Dedifferentiated amniotic fluid mesenchymal stem cell (primary cell): ENCODE data around the gene IGLON5.

ENCODE experiments used
- DNase-seq: peaks from one replicate; pipeline ENCODE4 v3.0.0-alpha.2; 2016; ENCODE audit errors: extremely low spot score

Gene IGLON5

GRCh38 chr19:51338563-51339312, 27.3 kb downstream of the IGLON5 start:
- DNase-seq, result peak; percentile 56

GRCh38 chr19:51339313-51339686, 27.9 kb downstream of the IGLON5 start:
- DNase-seq, result no peak

GRCh38 chr19:51339687-51340656, 28.5 kb downstream of the IGLON5 start:
- DNase-seq, result peak; percentile 98

- no peak for DNase-seq
Measured at GRCh38 chr19:51341066-51341465, 29.6 kb downstream of the IGLON5 start.

GRCh38 chr19:51341976-51342580, 30.6 kb downstream of the IGLON5 start, which contains the start of gene VSIG10L:
Gene VSIG10L (minus strand): TSS chr19:51342139. CDS start chr19:51342124, 15 bp downstream.
- no peak for DNase-seq

GRCh38 chr19:51342631-51343569, 31.5 kb downstream of the IGLON5 start:
- no peak for DNase-seq

GRCh38 chr19:51345076-51345620, 33.7 kb downstream of the IGLON5 start:
- no peak for DNase-seq

- no peak for DNase-seq
Measured at GRCh38 chr19:51346742-51347141, 35.3 kb downstream of the IGLON5 start.

- no peak for DNase-seq
Measured at GRCh38 chr19:51347209-51347928, 35.9 kb downstream of the IGLON5 start.

GRCh38 chr19:51351266-51351990, 40.0 kb downstream of the IGLON5 start:
- DNase-seq, result no peak

GRCh38 chr19:51352783-51353360, 41.4 kb downstream of the IGLON5 start:
- DNase-seq, result no peak

- no peak for DNase-seq
Measured at GRCh38 chr19:51354103-51354741, 42.8 kb downstream of the IGLON5 start.

- no peak for DNase-seq
Measured at GRCh38 chr19:51354742-51355148, 43.3 kb downstream of the IGLON5 start.

- DNase-seq, result no peak
Measured at GRCh38 chr19:51356159-51356801, 44.8 kb downstream of the IGLON5 start.

- no peak for DNase-seq
Measured at GRCh38 chr19:51357952-51358351, 46.5 kb downstream of the IGLON5 start.

GRCh38 chr19:51359294-51359693, 47.9 kb downstream of the IGLON5 start:
- peak; percentile 75 for DNase-seq

GRCh38 chr19:51361239-51361638, 49.8 kb downstream of the IGLON5 start:
- no peak for DNase-seq
